K562 (cell line): ENCODE results near the gene ADD1.

ENCODE experiments used
- ELF1 ChIP-seq: fragments of 200-800 bp; sonication (Bioruptor generic); IDR thresholded peaks from 2 replicates; pipeline ENCODE4 v1.6.1; 2016; ENCODE audit warnings: missing genetic modification characterization, missing compliant biosample characterization
- HCFC1 ChIP-seq: IDR thresholded peaks from 2 replicates; pipeline ENCODE4 v1.6.1; 2012; ENCODE audit warnings: low read depth, low read length, improper control_type of control experiment
- HDAC2 ChIP-seq: fragments of 450-650 bp; IDR thresholded peaks from 2 replicates; pipeline ENCODE4 v1.6.1; 2016; ENCODE audit warnings: mild to moderate bottlenecking
- RBM34 ChIP-seq: fragments of 200-400 bp; formaldehyde crosslinking; IDR thresholded peaks from 2 replicates; pipeline ENCODE4 v1.6.1; 2018; ENCODE audit warnings: low read length, borderline replicate concordance; ENCODE audit not compliant: insufficient read depth
- RCOR1 ChIP-seq, 2 experiments: IDR thresholded peaks; 2 replicates each; pipeline ENCODE4 v1.6.1; 2012; ENCODE audit warnings: low read depth in 2 of 2, low read length in 2 of 2, borderline replicate concordance in 1 of 2, improper control_type of control experiment in 1 of 2
- SP1 ChIP-seq: sonication (generic); formaldehyde crosslinking; IDR thresholded peaks from 2 replicates; pipeline ENCODE4 v1.8.1; 2022; ENCODE audit warnings: mild to moderate bottlenecking, missing genetic modification reagents
- TAF1 ChIP-seq: IDR thresholded peaks from 2 replicates; pipeline ENCODE4 v1.6.1; 2011; ENCODE audit warnings: mild to moderate bottlenecking, low read length, moderate library complexity; ENCODE audit not compliant: insufficient read depth, control insufficient read depth, severe bottlenecking; ENCODE audit errors: extremely low read depth
- ZNF184 ChIP-seq: sonication (generic); formaldehyde crosslinking; IDR thresholded peaks from 2 replicates; pipeline ENCODE4 v1.5.0; 2020; ENCODE audit warnings: missing genetic modification reagents
- TF ChIP-seq, protein P1 (sequence below), 3 experiments: IDR thresholded peaks in 2 of 3; conservative IDR thresholded peaks in 1 of 3; 2 replicates each; pipeline ENCODE4 v1.5.1; 2011 to 2012; ENCODE audit warnings: low read length in 3 of 3, mild to moderate bottlenecking in 3 of 3, control low read depth in 2 of 3, improper control_type of control experiment in 1 of 3, inconsistent platforms in 1 of 3, low read depth in 1 of 3, mixed read lengths in 1 of 3, moderate library complexity in 1 of 3; ENCODE audit not compliant: insufficient read depth in 2 of 3

DNA sequence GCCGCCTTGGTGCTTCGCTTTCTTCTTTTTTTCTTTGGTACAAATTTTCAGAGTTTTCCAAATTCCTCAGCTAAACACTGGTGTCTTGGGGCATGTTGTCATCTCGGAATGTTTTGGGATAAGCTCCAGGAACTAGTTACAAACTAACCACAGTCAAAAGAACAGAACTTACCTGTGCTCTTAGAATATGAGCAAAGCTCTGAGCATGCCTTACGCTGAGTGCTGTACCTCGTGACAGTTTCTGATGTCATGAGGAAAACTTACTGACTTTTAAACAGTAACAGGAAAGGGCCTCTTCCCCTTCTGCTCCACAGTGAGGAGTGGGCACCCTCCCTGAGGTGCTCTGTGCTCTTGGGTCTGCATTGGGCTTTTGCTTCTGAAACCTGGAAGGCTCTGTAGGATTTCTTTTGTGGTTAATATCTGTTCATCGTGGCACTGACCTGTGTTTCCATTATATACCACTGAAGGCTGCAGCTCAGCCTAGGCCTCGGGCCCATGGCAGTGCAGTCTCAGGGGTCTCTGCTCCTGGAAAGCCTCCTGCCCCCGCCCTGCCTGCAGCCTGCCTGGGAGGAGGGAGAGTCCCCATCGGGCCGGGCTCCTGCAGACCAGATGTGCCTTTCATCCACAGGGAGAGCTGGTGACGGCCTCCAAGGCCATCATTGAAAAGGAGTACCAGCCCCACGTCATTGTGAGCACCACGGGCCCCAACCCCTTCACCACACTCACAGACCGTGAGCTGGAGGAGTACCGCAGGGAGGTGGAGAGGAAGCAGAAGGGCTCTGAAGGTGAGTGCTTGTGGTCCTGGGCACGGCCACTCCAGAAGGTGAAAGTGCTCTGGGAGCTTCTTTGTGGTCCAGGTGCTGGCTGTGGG is 70.8 kb downstream of the ADD1 start:
- TF ChIP-seq ZNF184 = no peak
- no peak for TF ChIP-seq SP1
- TF ChIP-seq HCFC1 = no peak
- TF ChIP-seq HDAC2 = no peak
- TF ChIP-seq RCOR1 (IDR thresholded peaks at IDR 0.05; ENCODE audit: borderline replicate concordance in 1 of 2, low read depth in 2 of 2, low read length in 2 of 2) = no peak
- no peak for TF ChIP-seq TAF1
- no peak for TF ChIP-seq ELF1
- TF ChIP-seq, protein P1, sequence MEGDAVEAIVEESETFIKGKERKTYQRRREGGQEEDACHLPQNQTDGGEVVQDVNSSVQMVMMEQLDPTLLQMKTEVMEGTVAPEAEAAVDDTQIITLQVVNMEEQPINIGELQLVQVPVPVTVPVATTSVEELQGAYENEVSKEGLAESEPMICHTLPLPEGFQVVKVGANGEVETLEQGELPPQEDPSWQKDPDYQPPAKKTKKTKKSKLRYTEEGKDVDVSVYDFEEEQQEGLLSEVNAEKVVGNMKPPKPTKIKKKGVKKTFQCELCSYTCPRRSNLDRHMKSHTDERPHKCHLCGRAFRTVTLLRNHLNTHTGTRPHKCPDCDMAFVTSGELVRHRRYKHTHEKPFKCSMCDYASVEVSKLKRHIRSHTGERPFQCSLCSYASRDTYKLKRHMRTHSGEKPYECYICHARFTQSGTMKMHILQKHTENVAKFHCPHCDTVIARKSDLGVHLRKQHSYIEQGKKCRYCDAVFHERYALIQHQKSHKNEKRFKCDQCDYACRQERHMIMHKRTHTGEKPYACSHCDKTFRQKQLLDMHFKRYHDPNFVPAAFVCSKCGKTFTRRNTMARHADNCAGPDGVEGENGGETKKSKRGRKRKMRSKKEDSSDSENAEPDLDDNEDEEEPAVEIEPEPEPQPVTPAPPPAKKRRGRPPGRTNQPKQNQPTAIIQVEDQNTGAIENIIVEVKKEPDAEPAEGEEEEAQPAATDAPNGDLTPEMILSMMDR (IDR thresholded peaks at IDR 0.05 in 2 of 3, conservative IDR thresholded peaks at IDR 0.05 in 1 of 3; ENCODE audit: insufficient read depth in 2 of 3, low read depth in 1 of 3, low read length in 3 of 3) = no peak
- no peak for TF ChIP-seq RBM34
